ENCODE results near the gene MAP7D3.

Gene MAP7D3

DNA sequence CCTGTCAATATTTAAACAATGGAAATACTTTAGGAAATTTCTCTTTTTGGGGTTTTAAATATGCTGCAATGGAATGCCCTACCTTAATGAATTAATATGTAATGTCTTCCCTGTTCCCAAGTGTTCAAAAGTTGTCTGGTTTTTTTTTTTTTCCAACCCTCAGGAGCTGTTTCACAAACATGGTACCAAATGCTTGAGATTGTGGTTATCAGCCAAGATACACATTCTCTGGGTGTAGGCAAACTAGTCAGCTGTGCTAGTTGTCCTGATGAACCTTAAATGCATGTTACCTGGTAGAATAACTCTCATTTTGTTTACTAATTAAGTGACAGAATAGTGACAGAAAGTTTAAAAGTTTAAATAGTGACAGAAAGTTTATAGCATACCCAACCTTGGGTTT is 53.2 kb downstream of the MAP7D3 start (continued):
- TF ChIP-seq, protein P1, sequence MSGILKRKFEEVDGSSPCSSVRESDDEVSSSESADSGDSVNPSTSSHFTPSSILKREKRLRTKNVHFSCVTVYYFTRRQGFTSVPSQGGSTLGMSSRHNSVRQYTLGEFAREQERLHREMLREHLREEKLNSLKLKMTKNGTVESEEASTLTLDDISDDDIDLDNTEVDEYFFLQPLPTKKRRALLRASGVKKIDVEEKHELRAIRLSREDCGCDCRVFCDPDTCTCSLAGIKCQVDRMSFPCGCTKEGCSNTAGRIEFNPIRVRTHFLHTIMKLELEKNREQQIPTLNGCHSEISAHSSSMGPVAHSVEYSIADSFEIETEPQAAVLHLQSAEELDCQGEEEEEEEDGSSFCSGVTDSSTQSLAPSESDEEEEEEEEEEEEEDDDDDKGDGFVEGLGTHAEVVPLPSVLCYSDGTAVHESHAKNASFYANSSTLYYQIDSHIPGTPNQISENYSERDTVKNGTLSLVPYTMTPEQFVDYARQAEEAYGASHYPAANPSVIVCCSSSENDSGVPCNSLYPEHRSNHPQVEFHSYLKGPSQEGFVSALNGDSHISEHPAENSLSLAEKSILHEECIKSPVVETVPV (CRISPR knock-in tag; IDR thresholded peaks at IDR 0.05), result no peak

DNA sequence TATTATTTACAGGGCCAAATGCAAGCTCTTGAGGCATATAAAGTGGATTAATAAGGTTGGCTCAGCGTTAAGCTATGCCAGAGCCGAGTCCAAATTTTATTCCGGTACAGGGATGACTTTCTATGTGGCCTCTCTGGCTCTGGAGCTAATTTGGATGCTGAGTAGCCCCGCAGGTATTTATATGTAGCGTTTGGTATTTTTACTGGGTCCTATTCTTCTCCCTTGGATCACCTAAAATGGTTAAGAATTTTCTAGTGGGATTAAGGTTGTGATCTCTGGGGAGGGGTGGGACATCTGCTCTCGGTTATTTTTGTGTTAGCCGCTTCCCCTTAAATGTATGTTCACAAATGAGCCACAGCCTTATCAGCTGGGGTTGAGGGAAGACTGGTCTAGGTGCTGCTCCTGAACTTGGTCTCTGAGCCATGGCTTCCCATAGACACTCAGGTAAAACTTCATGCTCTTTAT is 54.5 kb downstream of the MAP7D3 start:
- ATAC-seq, result no peak
- no peak for TF ChIP-seq GLIS3 (CRISPR knock-in tag; IDR thresholded peaks at IDR 0.05)
- TF ChIP-seq, protein P2, sequence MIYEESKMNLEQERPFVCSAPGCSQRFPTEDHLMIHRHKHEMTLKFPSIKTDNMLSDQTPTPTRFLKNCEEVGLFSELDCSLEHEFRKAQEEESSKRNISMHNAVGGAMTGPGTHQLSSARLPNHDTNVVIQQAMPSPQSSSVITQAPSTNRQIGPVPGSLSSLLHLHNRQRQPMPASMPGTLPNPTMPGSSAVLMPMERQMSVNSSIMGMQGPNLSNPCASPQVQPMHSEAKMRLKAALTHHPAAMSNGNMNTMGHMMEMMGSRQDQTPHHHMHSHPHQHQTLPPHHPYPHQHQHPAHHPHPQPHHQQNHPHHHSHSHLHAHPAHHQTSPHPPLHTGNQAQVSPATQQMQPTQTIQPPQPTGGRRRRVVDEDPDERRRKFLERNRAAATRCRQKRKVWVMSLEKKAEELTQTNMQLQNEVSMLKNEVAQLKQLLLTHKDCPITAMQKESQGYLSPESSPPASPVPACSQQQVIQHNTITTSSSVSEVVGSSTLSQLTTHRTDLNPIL (CRISPR knock-in tag; IDR thresholded peaks at IDR 0.05; ENCODE audit: low read depth), result no peak
- TF ChIP-seq SNAI2 (CRISPR knock-in tag; IDR thresholded peaks at IDR 0.05), result no peak
- no peak for TF ChIP-seq ZNF565 (CRISPR knock-in tag; conservative IDR thresholded peaks at IDR 0.05; ENCODE audit: low read depth)
- no peak for TF ChIP-seq TCF4 (CRISPR knock-in tag; IDR thresholded peaks at IDR 0.05; ENCODE audit: borderline replicate concordance)
- TF ChIP-seq ZC3H10 (CRISPR knock-in tag; IDR thresholded peaks at IDR 0.05), result no peak

DNA sequence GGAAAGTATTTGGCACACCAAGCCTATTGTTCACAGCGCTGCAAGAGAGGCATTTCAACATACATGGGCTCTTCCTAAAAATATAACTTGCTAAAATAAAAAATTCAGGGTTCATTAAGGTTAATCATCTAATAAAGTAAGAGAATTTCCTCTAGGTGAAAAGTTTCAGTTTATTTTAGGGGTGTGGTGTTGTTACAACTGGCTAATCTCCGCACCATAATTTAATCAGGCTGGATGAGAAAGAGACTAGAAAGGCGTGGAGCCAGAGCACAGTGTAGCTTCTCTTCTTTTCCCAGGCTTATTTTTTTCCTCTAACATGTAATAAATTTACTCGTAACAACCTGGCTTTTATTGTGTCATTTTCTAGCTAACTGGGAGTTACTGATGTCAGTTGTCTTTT is 56.0 kb downstream of the MAP7D3 start:
- no peak for ATAC-seq
- TF ChIP-seq ISL1 (CRISPR knock-in tag; IDR thresholded peaks at IDR 0.05) (no peak), ZC3H10 (CRISPR knock-in tag; IDR thresholded peaks at IDR 0.05) (no peak), OSR1 (CRISPR knock-in tag; IDR thresholded peaks at IDR 0.05) (no peak), PPARA (CRISPR knock-in tag; IDR thresholded peaks at IDR 0.05; ENCODE audit: borderline replicate concordance) (no peak), GLIS3 (CRISPR knock-in tag; IDR thresholded peaks at IDR 0.05) (no peak), ZFP30 (CRISPR knock-in tag; IDR thresholded peaks at IDR 0.05) (no peak)
- TF ChIP-seq, protein P3, sequence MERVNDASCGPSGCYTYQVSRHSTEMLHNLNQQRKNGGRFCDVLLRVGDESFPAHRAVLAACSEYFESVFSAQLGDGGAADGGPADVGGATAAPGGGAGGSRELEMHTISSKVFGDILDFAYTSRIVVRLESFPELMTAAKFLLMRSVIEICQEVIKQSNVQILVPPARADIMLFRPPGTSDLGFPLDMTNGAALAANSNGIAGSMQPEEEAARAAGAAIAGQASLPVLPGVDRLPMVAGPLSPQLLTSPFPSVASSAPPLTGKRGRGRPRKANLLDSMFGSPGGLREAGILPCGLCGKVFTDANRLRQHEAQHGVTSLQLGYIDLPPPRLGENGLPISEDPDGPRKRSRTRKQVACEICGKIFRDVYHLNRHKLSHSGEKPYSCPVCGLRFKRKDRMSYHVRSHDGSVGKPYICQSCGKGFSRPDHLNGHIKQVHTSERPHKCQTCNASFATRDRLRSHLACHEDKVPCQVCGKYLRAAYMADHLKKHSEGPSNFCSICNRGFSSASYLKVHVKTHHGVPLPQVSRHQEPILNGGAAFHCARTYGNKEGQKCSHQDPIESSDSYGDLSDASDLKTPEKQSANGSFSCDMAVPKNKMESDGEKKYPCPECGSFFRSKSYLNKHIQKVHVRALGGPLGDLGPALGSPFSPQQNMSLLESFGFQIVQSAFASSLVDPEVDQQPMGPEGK (CRISPR knock-in tag; IDR thresholded peaks at IDR 0.05; ENCODE audit: borderline replicate concordance), result no peak
- TF ChIP-seq, protein P1 (CRISPR knock-in tag; IDR thresholded peaks at IDR 0.05), result no peak

DNA sequence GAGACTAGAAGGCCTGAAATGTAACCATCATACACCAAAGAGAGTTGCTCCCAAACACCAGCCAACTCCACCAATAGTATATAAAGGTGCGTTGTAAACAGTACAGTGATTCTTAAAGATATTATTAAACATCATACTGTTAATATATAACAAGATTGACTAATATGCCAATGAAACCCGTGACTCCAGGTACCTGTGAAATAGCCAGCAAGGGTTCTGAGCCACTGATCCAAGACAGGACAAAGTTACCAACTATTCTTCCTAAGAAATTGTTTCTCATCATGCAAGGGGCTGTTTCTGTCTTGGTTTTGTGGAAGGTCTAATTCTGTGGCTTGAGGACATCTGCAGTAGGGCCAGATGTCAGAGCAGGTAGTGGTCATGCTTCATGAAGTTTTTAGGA is 56.7 kb downstream of the MAP7D3 start:
- TF ChIP-seq PPARA (CRISPR knock-in tag; IDR thresholded peaks at IDR 0.05; ENCODE audit: borderline replicate concordance) (no peak), ZFP3 (CRISPR knock-in tag; IDR thresholded peaks at IDR 0.05) (no peak), ZFP30 (CRISPR knock-in tag; IDR thresholded peaks at IDR 0.05) (no peak), ZC3H10 (CRISPR knock-in tag; IDR thresholded peaks at IDR 0.05) (no peak), TCF4 (CRISPR knock-in tag; IDR thresholded peaks at IDR 0.05; ENCODE audit: borderline replicate concordance) (no peak), TOX (CRISPR knock-in tag; IDR thresholded peaks at IDR 0.05; ENCODE audit: borderline replicate concordance) (no peak), GLIS3 (CRISPR knock-in tag; IDR thresholded peaks at IDR 0.05) (no peak), SNAI2 (CRISPR knock-in tag; IDR thresholded peaks at IDR 0.05) (no peak), BACH2 (CRISPR knock-in tag; IDR thresholded peaks at IDR 0.05; ENCODE audit: borderline replicate concordance) (no peak), OSR1 (CRISPR knock-in tag; IDR thresholded peaks at IDR 0.05) (no peak)
- TF ChIP-seq, protein P4, sequence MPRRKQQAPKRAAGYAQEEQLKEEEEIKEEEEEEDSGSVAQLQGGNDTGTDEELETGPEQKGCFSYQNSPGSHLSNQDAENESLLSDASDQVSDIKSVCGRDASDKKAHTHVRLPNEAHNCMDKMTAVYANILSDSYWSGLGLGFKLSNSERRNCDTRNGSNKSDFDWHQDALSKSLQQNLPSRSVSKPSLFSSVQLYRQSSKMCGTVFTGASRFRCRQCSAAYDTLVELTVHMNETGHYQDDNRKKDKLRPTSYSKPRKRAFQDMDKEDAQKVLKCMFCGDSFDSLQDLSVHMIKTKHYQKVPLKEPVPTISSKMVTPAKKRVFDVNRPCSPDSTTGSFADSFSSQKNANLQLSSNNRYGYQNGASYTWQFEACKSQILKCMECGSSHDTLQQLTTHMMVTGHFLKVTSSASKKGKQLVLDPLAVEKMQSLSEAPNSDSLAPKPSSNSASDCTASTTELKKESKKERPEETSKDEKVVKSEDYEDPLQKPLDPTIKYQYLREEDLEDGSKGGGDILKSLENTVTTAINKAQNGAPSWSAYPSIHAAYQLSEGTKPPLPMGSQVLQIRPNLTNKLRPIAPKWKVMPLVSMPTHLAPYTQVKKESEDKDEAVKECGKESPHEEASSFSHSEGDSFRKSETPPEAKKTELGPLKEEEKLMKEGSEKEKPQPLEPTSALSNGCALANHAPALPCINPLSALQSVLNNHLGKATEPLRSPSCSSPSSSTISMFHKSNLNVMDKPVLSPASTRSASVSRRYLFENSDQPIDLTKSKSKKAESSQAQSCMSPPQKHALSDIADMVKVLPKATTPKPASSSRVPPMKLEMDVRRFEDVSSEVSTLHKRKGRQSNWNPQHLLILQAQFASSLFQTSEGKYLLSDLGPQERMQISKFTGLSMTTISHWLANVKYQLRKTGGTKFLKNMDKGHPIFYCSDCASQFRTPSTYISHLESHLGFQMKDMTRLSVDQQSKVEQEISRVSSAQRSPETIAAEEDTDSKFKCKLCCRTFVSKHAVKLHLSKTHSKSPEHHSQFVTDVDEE (CRISPR knock-in tag; IDR thresholded peaks at IDR 0.05), result no peak
- TF ChIP-seq, protein P3 (CRISPR knock-in tag; IDR thresholded peaks at IDR 0.05; ENCODE audit: borderline replicate concordance), result no peak
- TF ChIP-seq, protein P2 (CRISPR knock-in tag; IDR thresholded peaks at IDR 0.05; ENCODE audit: low read depth), result no peak
- ATAC-seq, result no peak

Data from SK-N-SH treated with all-trans-retinoic acid at 6 μM for 48 hours (cell line).